ENCODE data around the gene GPRC5D. TPM values are rescaled to one million over a fixed set of nuclear protein-coding genes. Genes with fewer than 3 reads are reported as not detected.

The GPRC5D gene
- total RNA-seq, 1 experiment from 2014 or later: 0.33 TPM

- Mint-ChIP-seq H3K27ac (no peak overlapping the region), H3K36me3 (no peaks in the 10 kb centered on the region), H3K27me3 (ENCODE audit: low read depth) (no peaks in the 10 kb centered on the region; the same call in 1 of the 2 replicates), H3K4me1 (no peaks in the 10 kb centered on the region), H3K9me3 (no peaks in the 10 kb centered on the region), H3K4me3 (no peak overlapping the region)
- TF ChIP-seq ZNF317 (CRISPR knock-in tag; IDR thresholded peaks at IDR 0.05; ENCODE audit: borderline replicate concordance, low read depth) (no peak), NFYB (CRISPR knock-in tag; conservative IDR thresholded peaks at IDR 0.05; ENCODE audit: low read depth) (no peak), CDX4 (CRISPR knock-in tag; IDR thresholded peaks at IDR 0.05; ENCODE audit: borderline replicate concordance) (no peak), AFF4 (CRISPR knock-in tag; IDR thresholded peaks at IDR 0.05; ENCODE audit: borderline replicate concordance) (no peak), MAX (CRISPR knock-in tag; IDR thresholded peaks at IDR 0.05) (no peak), AR (CRISPR knock-in tag; IDR thresholded peaks at IDR 0.05) (no peak), ETV6 (CRISPR knock-in tag; IDR thresholded peaks at IDR 0.05) (no peak), HMGXB4 (CRISPR knock-in tag; IDR thresholded peaks at IDR 0.05) (no peak), TP53 (CRISPR knock-in tag; IDR thresholded peaks at IDR 0.05) (no peak), ZNF423 (CRISPR knock-in tag; IDR thresholded peaks at IDR 0.05) (no peak), ZSCAN18 (CRISPR knock-in tag; IDR thresholded peaks at IDR 0.05) (no peak), FOXK1 (CRISPR knock-in tag; IDR thresholded peaks at IDR 0.05) (no peak), ZMAT4 (CRISPR knock-in tag; IDR thresholded peaks at IDR 0.05) (no peak), ATF6 (CRISPR knock-in tag; IDR thresholded peaks at IDR 0.05) (no peak), E2F5 (CRISPR knock-in tag; IDR thresholded peaks at IDR 0.05) (no peak), NR2C2 (CRISPR knock-in tag; IDR thresholded peaks at IDR 0.05) (no peak), ZBTB43 (CRISPR knock-in tag; IDR thresholded peaks at IDR 0.05) (no peak), JAZF1 (CRISPR knock-in tag; IDR thresholded peaks at IDR 0.05) (no peak)
- POLR2A ChIA-PET: no interaction called here
- CTCF ChIA-PET: interaction anchor here (0.5 to 1.1 kb wide), 2 partner anchors 55 to 63 kb away, joined by 3 to 4 read pairs; no protein-coding TSS in a partner anchor
- no peak for DNase-seq (ENCODE audit: low spot score)
- ATAC-seq: no peak
These were observed 52.2 kb downstream of the GPRC5D start for GRCh38 chr12:12899530-12900380.

Data from WTC11 (cell line).